AG10803 (cell line): ENCODE results near the gene TUB.

Experiments used
- DNase-seq: peaks from one replicate; pipeline ENCODE4 v3.0.0; 2010; ENCODE audit warnings: low read depth
- H3K4me3 ChIP-seq: 2 replicates; pipeline ENCODE4 v1.5.1; 2011; ENCODE audit warnings: mild to moderate bottlenecking, low read length, control low read depth
- TF ChIP-seq, protein P1 (sequence below): conservative IDR thresholded peaks from 2 replicates; pipeline ENCODE4 v1.5.1; 2011; ENCODE audit warnings: mild to moderate bottlenecking, low read length, control low read depth, inconsistent platforms

TUB gene

DNA sequence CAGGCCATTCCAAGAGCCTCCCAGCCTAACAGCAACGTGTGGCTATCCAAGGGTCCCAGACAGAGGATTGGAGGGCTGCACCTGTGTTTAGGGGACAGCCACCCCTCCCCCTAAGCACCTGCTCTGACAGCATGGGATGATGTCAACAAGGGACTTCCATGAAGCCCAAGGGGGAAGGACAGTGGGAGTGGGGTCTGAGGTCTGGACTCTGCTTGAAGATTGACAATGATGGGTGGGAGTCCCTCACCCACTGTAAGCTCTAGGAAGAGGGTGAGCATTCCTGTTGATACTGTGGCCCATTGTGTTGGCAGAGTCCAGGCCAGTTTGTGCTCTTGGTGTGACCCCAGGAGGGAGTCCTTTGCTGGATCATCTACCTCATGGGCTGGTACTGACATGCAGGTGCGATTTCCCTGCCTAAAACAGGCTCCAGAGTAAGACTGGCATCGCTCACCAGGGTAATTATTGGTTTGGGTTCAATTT lies 46.9 kb upstream of the TUB start:
- DNase-seq, result no peak
- H3K4me3 ChIP-seq, result no peak overlapping the region
- TF ChIP-seq, protein P1, sequence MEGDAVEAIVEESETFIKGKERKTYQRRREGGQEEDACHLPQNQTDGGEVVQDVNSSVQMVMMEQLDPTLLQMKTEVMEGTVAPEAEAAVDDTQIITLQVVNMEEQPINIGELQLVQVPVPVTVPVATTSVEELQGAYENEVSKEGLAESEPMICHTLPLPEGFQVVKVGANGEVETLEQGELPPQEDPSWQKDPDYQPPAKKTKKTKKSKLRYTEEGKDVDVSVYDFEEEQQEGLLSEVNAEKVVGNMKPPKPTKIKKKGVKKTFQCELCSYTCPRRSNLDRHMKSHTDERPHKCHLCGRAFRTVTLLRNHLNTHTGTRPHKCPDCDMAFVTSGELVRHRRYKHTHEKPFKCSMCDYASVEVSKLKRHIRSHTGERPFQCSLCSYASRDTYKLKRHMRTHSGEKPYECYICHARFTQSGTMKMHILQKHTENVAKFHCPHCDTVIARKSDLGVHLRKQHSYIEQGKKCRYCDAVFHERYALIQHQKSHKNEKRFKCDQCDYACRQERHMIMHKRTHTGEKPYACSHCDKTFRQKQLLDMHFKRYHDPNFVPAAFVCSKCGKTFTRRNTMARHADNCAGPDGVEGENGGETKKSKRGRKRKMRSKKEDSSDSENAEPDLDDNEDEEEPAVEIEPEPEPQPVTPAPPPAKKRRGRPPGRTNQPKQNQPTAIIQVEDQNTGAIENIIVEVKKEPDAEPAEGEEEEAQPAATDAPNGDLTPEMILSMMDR, result no peak

DNA sequence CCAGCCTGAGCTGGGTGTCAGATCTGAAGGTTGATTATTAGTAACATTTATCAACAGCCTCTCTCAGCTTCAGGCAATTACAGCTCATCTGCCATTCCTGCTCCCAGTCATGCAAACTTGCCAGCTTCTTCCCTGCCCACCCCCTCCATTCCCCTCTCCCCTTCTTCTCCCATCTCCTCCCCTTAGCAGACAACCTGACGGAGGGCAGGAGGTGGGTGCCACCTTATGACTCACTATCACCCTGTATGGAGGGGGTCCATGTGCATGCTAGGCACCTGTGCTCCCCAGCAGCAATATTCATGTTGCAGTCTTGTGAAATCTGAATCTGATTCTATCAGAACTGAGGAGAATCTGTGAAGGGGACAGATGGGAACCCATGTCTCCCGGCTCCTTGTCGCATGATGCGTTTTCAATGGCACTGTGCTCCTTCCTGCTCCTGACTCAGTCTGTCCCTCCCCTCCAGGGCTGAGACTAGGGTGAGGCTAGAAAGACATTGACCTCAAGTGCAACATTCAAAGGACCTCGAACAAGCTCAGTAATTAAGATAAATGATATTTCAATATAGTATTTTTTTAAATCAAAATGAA lies 46.3 kb upstream of the TUB start:
- H3K4me3 ChIP-seq, result no peak overlapping the region
- TF ChIP-seq, protein P1, result no peak
- DNase-seq, result no peak

DNA sequence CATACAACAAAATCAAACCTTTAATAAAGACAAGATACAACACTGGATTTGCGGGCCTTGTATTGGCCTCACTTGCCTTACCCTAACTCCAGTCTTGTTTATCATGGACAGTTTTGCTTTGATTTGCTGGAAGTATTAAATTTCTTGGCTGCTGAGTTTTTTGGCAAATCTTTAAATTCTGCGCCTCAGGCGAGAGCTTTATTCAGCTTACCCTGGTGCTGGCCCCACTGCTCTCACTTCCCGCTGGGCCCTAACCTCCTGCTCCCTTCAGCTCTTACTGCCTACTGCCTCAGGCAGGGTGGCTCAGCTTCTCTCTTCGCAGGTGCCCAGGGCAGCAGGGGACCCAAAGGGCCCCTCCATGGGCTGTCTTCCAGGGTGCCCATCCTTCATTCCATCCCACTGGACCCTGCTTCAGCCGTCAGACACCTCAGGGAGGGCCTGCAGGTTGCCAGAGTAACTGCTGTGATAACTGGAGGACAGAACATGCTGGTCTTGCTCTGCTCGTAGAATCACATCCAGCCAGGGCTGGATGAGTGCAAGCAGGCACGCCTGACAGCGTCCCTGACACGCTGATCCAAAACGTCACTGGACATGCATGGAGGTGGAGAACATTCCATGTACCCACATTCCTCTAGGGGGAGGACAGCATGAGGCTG lies 45.7 kb upstream of the TUB start:
- H3K4me3 ChIP-seq, result no peak overlapping the region
- TF ChIP-seq, protein P1, result no peak
- no peak for DNase-seq

DNA sequence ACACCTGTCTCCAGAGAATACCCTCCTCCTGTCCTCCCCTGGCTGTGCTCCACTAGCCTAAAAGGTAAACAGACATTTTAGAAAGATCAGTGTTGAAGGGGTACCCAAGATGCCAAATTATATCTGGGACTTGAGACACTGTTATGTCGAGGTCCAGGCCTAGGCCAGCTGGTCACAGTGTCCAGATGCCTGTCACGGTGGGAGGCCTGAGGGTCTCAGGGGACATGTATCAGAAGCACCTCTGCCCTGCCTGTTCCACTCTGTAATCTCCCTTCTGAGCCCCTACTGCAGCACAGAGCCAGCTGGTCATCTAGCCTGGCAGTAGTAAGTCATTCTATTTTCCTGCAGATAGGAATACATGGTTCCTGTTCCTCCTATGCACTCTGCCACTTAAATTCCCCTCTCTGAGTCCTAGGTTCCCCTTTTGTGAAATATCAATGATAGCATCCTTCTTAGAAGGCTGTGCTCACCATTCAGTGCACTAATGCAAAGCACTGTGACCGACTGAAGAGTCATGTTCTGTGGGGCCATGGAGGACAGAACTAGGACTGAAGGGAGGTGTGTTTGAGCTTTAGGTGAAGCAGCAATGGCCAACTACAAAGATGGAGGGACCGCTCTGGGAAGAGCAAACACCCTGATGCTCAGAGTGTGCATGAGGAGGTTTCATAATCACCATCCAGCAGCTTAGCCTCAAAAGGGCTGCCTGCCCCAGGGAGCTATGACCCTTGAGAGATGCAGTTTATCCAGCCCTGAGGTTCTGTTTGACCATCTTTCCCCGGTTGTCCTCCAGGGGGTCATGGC lies 44.8 kb upstream of the TUB start:
- H3K4me3 ChIP-seq, result no peak overlapping the region
- TF ChIP-seq, protein P1, result no peak
- DNase-seq, result no peak

DNA sequence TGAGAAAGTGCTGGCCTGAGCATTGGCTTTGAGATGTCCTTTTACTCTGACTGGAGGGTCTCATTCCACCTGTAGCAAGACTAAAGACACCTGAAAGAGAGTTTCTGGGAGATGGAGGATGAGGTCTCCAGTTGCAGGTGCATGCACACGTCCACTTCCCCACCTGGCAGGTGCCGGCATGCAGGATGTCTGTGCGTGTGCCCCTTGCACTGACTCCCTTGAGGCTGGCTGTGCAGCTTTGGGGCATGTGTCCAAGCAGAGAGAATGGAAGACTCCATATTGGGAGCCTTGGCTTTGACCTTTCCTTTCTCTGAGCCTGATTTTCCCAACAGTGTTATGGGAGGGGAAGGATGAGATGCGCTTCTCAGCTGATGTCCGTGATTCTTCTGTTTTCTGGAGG lies 44.0 kb upstream of the TUB start:
- no peak for DNase-seq
- TF ChIP-seq, protein P1, result no peak
- H3K4me3 ChIP-seq, result no peak overlapping the region

DNA sequence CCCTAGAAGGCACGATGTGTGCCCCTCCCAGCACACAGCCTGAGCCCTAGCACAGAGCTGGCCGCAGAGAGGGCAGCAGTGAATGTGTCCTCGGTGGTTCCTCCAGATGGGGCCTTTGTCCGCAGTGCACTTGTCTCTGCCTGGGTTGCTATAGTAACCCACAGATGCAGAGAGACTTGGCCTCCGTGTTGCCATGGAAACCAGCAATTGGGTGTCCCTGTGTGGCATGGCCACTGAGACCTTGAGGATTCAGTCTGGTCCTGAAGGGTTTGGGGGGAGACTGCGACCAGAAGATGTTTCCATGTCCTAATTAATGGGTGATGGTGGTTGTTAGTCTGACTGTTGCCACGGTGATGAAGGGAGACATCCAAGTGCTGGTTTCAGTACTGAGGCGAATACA lies 42.6 kb upstream of the TUB start:
- H3K4me3 ChIP-seq, result no peak overlapping the region
- DNase-seq, result no peak
- TF ChIP-seq, protein P1, result no peak
